ENCODE data around the gene ATG10. TPM values are rescaled to one million over a fixed set of nuclear protein-coding genes. Genes with fewer than 3 reads are reported as not detected.
A peak's percentile ranks its signal among the peaks of the same experiment; 100 is the strongest.
"Not testable (repeated sequence)": the region's sequence is repeated elsewhere in the genome, so short reads cannot be mapped to it uniquely, and the experiment has no call there.

Gene ATG10
- 9.7 TPM for polyA plus RNA-seq (2013, experiment 1 of 2; ENCODE audit: insufficient read length)
- polyA plus RNA-seq (2013, experiment 2 of 2; ENCODE audit: insufficient read length): 9.6 TPM

- peak; percentile 93 for DNase-seq
Observed at GRCh38 chr5:81971712-81972491, at the start of gene ATG10. ATG10 (plus strand) TSS chr5:81972023; CDS start chr5:81987571, 15,548 bp downstream.

- no peak for DNase-seq
Observed at GRCh38 chr5:81922854-81923279, 49.0 kb upstream of the ATG10 start.

DNA sequence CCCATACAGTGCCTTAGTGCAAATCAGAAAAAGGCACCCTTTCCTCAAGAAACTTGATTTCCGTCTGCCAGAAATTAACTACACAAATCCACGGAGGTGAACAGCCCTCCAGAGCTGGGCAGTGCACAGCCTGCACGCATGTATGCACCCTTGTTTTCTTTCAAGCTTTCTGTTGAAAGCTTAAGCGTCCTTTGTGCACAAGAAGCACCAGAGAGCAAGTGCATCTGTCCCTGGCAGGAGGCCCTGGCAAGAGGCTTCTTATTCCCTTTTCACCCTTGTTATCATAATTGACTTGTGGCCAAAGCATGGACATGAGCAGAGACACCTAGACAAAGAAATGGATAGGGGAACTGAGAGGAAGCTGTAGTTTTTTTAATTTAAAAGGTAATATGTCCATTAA is 47.4 kb upstream of the ATG10 start:
- DNase-seq: no peak

- DNase-seq: no peak
Observed at GRCh38 chr5:81925009-81925408, 46.8 kb upstream of the ATG10 start.

DNA sequence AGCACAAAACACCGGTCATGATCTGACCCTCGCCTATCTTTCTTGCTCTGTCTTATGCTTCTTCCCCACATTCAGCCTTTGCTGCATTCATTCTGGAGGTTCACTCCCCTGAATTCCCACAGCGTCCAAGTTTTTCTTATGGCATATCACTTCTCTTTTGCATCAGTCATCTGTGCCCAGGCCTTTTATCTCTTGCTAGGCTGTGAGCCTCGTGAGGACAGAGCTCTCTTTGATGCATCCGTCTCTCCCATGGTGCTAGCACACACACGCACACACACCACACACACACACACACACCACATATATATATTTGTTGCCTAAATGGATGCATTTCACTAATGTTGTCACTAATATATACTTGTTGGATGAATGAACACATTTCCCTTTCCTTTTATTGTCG is 45.8 kb upstream of the ATG10 start:
- no peak for DNase-seq

DNA sequence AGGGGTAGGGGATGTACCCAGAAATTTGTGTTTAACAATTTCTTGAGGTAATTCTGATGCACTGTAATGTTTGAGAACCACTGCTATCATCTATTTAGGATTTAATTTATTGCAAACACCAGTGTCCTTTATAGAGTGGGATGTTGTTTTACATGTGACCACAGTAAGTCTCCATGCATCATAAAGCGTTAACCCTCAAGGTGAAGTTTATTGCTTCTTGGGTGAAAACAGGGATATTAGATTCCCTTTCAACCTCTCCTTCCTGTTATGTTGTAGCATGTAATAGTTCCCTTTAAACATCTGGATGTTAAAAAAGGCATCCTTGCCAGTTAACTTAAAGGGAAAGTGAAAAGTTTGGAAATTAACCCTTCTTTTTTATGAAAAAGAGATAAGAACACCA is 35.8 kb upstream of the ATG10 start:
- no peak for DNase-seq

GRCh38 chr5:81936750-81937149 is 35.1 kb upstream of the ATG10 start:
- DNase-seq: no peak

GRCh38 chr5:81942746-81943145 is 29.1 kb upstream of the ATG10 start:
- DNase-seq: no peak

DNA sequence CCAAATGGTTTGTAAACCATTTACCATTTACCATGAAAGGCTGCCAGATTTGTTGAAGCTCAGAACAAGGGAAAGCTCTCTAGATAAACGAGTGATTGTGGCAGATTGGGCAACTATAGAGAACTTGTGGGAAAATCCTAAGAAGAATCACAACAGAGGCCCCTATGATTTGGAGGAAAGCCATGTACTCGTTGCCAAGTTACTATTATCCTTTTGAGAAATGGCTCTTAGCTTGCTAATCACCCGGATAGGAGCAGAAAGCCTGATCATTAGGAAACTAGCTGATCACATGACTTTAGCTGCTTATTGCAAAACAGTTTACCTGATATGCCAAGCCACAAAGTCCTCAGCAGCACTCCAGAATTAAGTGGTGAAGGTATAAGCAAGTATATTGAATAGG is 23.5 kb upstream of the ATG10 start:
- no peak for DNase-seq

- peak; percentile 77 for DNase-seq
Observed at GRCh38 chr5:81949462-81949861, 22.4 kb upstream of the ATG10 start.

DNA sequence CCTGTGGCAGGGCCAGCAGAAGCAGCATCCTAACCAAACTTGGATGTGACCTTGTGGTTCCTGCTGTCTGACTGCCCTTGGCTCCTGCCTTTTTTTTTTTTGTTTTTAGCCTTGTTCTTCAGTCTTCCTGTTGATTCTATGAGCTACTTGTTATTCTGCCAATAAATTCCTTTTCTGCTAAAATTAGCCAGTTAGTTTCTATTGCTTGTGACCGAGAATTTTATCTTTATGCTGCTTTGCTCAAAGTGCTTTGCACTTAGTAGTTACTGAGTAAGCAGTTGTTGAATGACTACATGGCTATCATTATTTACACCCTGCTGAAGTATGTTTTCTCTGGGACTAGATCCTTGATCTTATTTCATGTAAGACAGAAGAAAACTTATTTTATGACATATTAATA is 20.8 kb upstream of the ATG10 start:
- peak; percentile 12 for DNase-seq

DNA sequence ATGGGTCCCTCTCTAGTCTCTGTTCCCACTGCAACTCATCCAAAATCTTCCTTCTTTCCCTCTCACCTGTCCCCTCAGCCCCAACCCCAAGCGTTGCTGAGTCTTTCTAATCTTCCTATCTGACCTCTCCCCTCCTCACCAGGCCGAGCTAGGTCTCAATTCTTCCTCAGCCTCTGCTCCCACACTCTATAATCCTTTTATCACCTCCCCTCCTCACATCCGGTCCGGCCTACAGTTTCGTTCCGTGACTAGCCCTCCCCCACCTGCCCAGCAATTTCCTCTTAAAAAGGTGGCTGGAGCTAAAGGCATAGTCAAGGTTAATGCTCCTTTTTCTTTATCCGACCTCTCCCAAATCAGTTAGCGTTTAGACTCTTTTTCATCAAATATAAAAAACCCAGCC is 17.0 kb upstream of the ATG10 start:
- not testable (repeated sequence) for DNase-seq

DNA sequence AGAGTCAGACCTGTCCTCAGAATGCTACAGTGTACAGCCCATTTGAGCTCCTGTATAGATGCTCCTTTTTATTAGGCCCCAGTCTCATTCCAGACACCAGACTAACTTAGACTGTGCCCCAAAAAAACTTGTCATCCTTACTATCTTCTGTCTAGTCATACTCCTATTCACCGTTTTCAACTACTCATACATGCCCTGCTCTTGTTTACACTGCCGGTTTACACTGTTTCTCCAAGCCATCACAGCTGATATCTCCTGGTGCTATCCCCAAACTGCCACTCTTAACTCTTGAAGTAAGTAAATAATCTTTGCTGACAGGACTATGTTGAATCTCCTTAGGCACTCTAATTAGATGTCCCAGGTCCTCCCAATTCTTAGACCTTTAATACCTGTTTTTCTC is 13.7 kb upstream of the ATG10 start:
- DNase-seq: not testable (repeated sequence)

GRCh38 chr5:81961651-81962440 is 10.0 kb upstream of the ATG10 start:
- no peak for DNase-seq

- no peak for DNase-seq
Observed at GRCh38 chr5:81963544-81963943, 8.3 kb upstream of the ATG10 start.

GRCh38 chr5:81965524-81965923 is 6.3 kb upstream of the ATG10 start:
- DNase-seq: peak; percentile 23

DNA sequence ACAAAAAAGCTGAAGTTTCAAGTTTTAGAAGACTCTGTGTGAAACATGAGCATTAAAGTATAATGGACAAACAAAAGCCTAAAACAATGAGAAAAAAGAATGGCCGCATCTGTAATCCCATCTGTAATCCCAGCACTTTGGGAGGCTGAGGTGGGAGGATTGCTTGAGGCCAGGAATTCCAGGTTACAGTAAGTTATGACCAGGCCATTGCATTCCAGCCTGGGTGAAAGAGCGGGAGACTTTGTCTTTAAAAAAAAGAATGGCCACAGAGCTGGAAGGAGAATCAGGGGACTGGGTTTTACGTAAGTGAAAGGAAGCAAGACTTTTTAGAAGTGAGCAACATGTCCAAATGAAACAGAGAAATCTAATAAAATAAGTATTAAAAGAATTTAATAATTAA is 2.6 kb upstream of the ATG10 start:
- DNase-seq: no peak

GRCh38 chr5:81969912-81970311 is 1.9 kb upstream of the ATG10 start:
- no peak for DNase-seq

- peak; percentile 20 for DNase-seq
Observed at GRCh38 chr5:81971111-81971711, 612 bp upstream of the ATG10 start.

- DNase-seq: no peak
Observed at GRCh38 chr5:81972492-81972783, 615 bp downstream of the ATG10 start.

GRCh38 chr5:81980160-81980559 is 8.3 kb downstream of the ATG10 start:
- DNase-seq: no peak

GRCh38 chr5:81980598-81981260 is 8.9 kb downstream of the ATG10 start:
- DNase-seq: no peak

- DNase-seq: not testable (repeated sequence)
Observed at GRCh38 chr5:81982172-81982685, 10.4 kb downstream of the ATG10 start.

Data from fibroblast of skin of back (primary cell).